MCF 10A (cell line): Measurements from ENCODE around the gene GTF2IRD1. TPM values are rescaled to one million over a fixed set of nuclear protein-coding genes. Genes with fewer than 3 reads are reported as not detected.
A peak's percentile ranks its signal among the peaks of the same experiment; 100 is the strongest.

ENCODE experiments used
- BruUV-seq: library from RNA; stranded (reverse); fragments of 400-500 nt; replicated peaks from 2 replicates; lab custom pipeline; 2021; lab: Mats Ljungman, UMichigan
- CTCF ChIA-PET: fragments of 300-600 bp; sonication (Branson Sonifier 250); formaldehyde crosslinking; extraction: SDS; loops from one replicate; lab custom pipeline; 2021; ENCODE audit warnings: antibody characterized with exemption, inconsistent platforms; lab: Yijun Ruan, JAX
- POLR2A ChIA-PET: fragments of 300-600, 350-650 bp; sonication (Branson Sonifier 250); formaldehyde crosslinking; extraction: SDS; loops from one replicate; lab custom pipeline; 2020; ENCODE audit warnings: antibody characterized with exemption, inconsistent platforms; lab: Yijun Ruan, JAX
- DNase-seq: peaks from one replicate; pipeline ENCODE4 v3.0.0-alpha.2; 2018; ENCODE audit not compliant: unreplicated experiment
- H3K27ac Mint-ChIP-seq: one replicate; pipeline ENCODE4 v1.8.0; 2022; ENCODE audit warnings: mild to moderate bottlenecking, low read depth, mixed read lengths; ENCODE audit not compliant: unreplicated experiment
- H3K27me3 Mint-ChIP-seq: one replicate; pipeline ENCODE4 v1.8.0; 2022; ENCODE audit warnings: mixed read lengths; ENCODE audit not compliant: insufficient read depth, unreplicated experiment
- H3K36me3 Mint-ChIP-seq: one replicate; pipeline ENCODE4 v1.8.0; 2022; ENCODE audit warnings: mild to moderate bottlenecking, moderate library complexity, mixed read lengths; ENCODE audit not compliant: insufficient read depth, unreplicated experiment
- H3K4me1 Mint-ChIP-seq: one replicate; pipeline ENCODE4 v1.8.0; 2022; ENCODE audit warnings: mixed read lengths; ENCODE audit not compliant: insufficient read depth, unreplicated experiment
- H3K4me3 Mint-ChIP-seq: one replicate; pipeline ENCODE4 v1.8.0; 2022; ENCODE audit warnings: mild to moderate bottlenecking, moderate library complexity, mixed read lengths; ENCODE audit not compliant: unreplicated experiment
- H3K9me3 Mint-ChIP-seq: one replicate; pipeline ENCODE4 v1.8.0; 2022; ENCODE audit warnings: mixed read lengths; ENCODE audit not compliant: unreplicated experiment
- intact Hi-C: fragments of 100-400 bp; cut with micrococcal nuclease; formaldehyde crosslinking; loops from 2 replicates; pipeline ENCODE4 v1.14.1; 2022
- total RNA-seq: library from RNA; stranded (reverse); gene quantifications from 2 replicates; pipeline ENCODE4 v1.2.3, GENCODE V29; 2022
- TF ChIP-seq, protein P1 (sequence below): fragments of 200-600 bp; IDR thresholded peaks from one replicate; pipeline ENCODE4 v1.8.0; 2022; ENCODE audit warnings: antibody characterized with exemption, mild to moderate bottlenecking; ENCODE audit not compliant: unreplicated experiment

GTF2IRD1 gene
- total RNA-seq, 1 experiment from 2014 or later, result 77.6 TPM

DNA sequence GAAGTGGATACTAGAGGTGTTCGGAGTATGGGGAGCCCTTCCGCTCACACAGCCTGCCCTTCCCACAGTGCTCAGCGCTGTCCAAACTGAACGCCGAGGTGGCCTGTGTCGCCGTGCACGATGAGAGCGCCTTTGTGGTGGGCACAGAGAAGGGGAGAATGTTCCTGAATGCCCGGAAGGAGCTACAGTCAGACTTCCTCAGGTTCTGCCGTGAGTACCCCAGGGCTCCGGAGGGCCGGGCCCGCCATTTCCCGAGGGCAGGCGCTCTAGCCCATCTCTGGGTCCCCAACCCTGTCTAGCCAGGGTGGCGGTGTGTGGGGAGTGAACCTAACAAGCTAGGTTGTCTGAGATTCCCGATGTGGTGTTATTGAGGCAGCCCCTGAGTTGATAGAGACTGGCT, 59.1 kb downstream of the GTF2IRD1 start:
- TF ChIP-seq, protein P1, sequence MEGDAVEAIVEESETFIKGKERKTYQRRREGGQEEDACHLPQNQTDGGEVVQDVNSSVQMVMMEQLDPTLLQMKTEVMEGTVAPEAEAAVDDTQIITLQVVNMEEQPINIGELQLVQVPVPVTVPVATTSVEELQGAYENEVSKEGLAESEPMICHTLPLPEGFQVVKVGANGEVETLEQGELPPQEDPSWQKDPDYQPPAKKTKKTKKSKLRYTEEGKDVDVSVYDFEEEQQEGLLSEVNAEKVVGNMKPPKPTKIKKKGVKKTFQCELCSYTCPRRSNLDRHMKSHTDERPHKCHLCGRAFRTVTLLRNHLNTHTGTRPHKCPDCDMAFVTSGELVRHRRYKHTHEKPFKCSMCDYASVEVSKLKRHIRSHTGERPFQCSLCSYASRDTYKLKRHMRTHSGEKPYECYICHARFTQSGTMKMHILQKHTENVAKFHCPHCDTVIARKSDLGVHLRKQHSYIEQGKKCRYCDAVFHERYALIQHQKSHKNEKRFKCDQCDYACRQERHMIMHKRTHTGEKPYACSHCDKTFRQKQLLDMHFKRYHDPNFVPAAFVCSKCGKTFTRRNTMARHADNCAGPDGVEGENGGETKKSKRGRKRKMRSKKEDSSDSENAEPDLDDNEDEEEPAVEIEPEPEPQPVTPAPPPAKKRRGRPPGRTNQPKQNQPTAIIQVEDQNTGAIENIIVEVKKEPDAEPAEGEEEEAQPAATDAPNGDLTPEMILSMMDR, result no peak
- Mint-ChIP-seq H3K27me3 (no peaks in the 10 kb centered on the region), H3K36me3 (peaks cover 77% of the 10 kb centered on the region), H3K27ac (no peak overlapping the region), H3K4me1 (no peaks in the 10 kb centered on the region), H3K4me3 (no peak overlapping the region), H3K9me3 (no peaks in the 10 kb centered on the region)
- intact Hi-C loops, result no loop called here
- CTCF ChIA-PET, result no interaction called here
- DNase-seq, result no peak
- POLR2A ChIA-PET, result no interaction called here
- no TSS peak for BruUV-seq

DNA sequence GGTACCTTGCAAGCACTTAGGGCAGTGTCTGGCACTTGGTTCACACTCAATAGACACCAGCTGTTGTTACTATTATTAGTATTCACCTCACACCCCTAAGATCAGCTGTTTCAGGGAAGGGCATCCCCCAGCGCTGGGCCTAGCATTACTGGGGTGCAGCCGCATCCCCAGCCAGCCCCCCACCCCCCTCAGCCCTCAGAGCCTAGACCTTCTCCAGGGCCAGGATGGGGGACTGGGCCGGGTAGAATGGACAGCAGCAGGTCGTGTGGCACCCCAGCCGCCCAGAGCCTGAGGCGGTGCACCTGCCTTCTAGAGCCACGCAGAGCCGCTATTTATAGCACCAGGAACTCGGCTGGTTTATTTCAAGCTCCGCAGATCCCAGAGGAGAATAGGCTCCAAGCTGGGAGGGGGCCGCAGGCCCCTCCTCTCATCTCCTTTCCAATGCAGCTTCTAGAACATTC, 60.5 kb downstream of the GTF2IRD1 start:
- DNase-seq, result no peak
- CTCF ChIA-PET, result no interaction called here
- POLR2A ChIA-PET, result interaction anchor here (0.7 kb wide), 1 partner anchor 31 kb away, joined by 3 read pairs; no protein-coding TSS in a partner anchor
- H3K27ac Mint-ChIP-seq, result peak overlapping the region; percentile 6
- intact Hi-C loops, result no loop called here
- BruUV-seq, result no TSS peak
- TF ChIP-seq, protein P1, result no peak
- H3K36me3 Mint-ChIP-seq, result peaks cover 77% of the 10 kb centered on the region
- no peaks in the 10 kb centered on the region for H3K27me3 Mint-ChIP-seq
- no peaks in the 10 kb centered on the region for H3K4me1 Mint-ChIP-seq
- no peaks in the 10 kb centered on the region for H3K9me3 Mint-ChIP-seq
- H3K4me3 Mint-ChIP-seq, result no peak overlapping the region

DNA sequence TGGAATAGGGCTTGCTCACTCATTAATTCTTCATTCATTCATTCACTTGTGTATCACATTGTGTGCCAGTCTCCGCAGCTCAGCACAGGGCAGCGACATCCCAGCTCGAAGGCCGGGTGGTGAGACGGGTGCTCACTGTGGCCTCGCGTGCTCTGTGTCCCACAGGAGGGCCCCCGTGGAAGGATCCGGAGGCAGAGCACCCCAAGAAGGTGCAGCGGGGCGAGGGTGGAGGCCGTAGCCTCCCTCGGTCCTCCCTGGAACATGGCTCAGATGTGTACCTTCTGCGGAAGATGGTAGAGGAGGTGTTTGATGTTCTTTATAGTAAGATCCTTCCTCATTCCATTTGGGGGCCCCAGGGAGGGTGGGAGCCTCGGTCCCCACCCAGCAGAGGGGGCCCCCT, 61.6 kb downstream of the GTF2IRD1 start:
- ChIA-PET CTCF (no interaction called here), POLR2A (no interaction called here)
- no peak overlapping the region for H3K27ac Mint-ChIP-seq
- no peak for DNase-seq
- no peak overlapping the region for H3K4me3 Mint-ChIP-seq
- no peaks in the 10 kb centered on the region for H3K27me3 Mint-ChIP-seq
- peaks cover 76% of the 10 kb centered on the region for H3K36me3 Mint-ChIP-seq
- H3K9me3 Mint-ChIP-seq, result no peaks in the 10 kb centered on the region
- BruUV-seq, result no TSS peak
- intact Hi-C loops, result no loop called here
- no peaks in the 10 kb centered on the region for H3K4me1 Mint-ChIP-seq
- TF ChIP-seq, protein P1, result no peak

DNA sequence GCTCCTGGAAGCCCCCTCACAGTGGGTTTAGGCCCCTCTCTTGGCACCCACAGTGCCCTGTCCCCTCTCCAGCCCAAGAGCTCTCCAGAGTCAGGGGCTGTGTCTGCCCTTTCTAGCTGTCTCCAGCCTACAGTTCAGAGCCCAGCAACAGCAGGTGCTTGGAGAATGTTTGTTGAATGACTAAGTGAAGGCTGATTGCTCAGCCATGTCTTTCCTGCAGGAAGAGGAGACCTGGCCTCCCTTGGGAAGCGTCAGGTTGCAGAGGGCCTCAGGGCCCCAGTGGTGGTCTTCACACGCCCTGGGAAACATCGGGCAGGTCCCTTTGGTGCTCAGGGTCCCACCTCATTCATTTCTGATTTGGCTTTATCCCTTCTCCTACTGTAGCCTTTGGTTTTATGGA, 62.5 kb downstream of the GTF2IRD1 start:
- CTCF ChIA-PET, result no interaction called here
- BruUV-seq, result TSS peak; percentile 13
- H3K4me3 Mint-ChIP-seq, result no peak overlapping the region
- POLR2A ChIA-PET, result no interaction called here
- intact Hi-C loops, result no loop called here
- H3K27me3 Mint-ChIP-seq, result no peaks in the 10 kb centered on the region
- H3K27ac Mint-ChIP-seq, result no peak overlapping the region
- no peak for DNase-seq
- no peaks in the 10 kb centered on the region for H3K9me3 Mint-ChIP-seq
- H3K4me1 Mint-ChIP-seq, result no peaks in the 10 kb centered on the region
- peaks cover 83% of the 10 kb centered on the region for H3K36me3 Mint-ChIP-seq
- TF ChIP-seq, protein P1, result no peak
